HEK293T (cell line): ENCODE data around the gene PPP2R5E.

Experiments used
- CTCF ChIA-PET: fragments of 350-600 bp; formaldehyde crosslinking; extraction: SDS; loops from one replicate; lab custom pipeline; 2021; ENCODE audit warnings: antibody characterized with exemption, inconsistent platforms; lab: Yijun Ruan, JAX
- POLR2A ChIA-PET: fragments of 350-600 bp; formaldehyde crosslinking; extraction: SDS; loops from one replicate; lab custom pipeline; 2020; ENCODE audit warnings: antibody characterized with exemption, inconsistent platforms; lab: Yijun Ruan, JAX
- DNase-seq: peaks from one replicate; pipeline ENCODE4 v3.0.0; 2012; ENCODE audit warnings: mixed read lengths; ENCODE audit errors: extremely low spot score
- ARNT ChIP-seq: fragments of 450-650 bp; IDR thresholded peaks from 2 replicates; pipeline ENCODE4 v1.6.1; 2017; ENCODE audit warnings: mild to moderate bottlenecking
- BHLHE40 ChIP-seq: fragments of 450-650 bp; IDR thresholded peaks from 2 replicates; pipeline ENCODE4 v1.6.1; 2016; ENCODE audit warnings: mild to moderate bottlenecking, moderate library complexity, borderline replicate concordance
- CTBP1 ChIP-seq: fragments of 450-650 bp; IDR thresholded peaks from 2 replicates; pipeline ENCODE4 v1.6.1; 2016; ENCODE audit warnings: borderline replicate concordance
- ELF4 ChIP-seq: fragments of 450-650 bp; IDR thresholded peaks from 2 replicates; pipeline ENCODE4 v1.6.1; 2017; ENCODE audit warnings: antibody characterized with exemption
- FOXA1 ChIP-seq: fragments of 450-650 bp; IDR thresholded peaks from 2 replicates; pipeline ENCODE4 v1.6.1; 2016; ENCODE audit warnings: mild to moderate bottlenecking
- FOXK2 ChIP-seq: fragments of 450-650 bp; IDR thresholded peaks from 2 replicates; pipeline ENCODE4 v1.6.1; 2016; ENCODE audit warnings: mild to moderate bottlenecking
- FOXM1 ChIP-seq: fragments of 450-650 bp; IDR thresholded peaks from 2 replicates; pipeline ENCODE4 v1.6.1; 2017; ENCODE audit warnings: mild to moderate bottlenecking, borderline replicate concordance
- HDGF ChIP-seq: fragments of 450-650 bp; IDR thresholded peaks from 2 replicates; pipeline ENCODE4 v1.6.1; 2017; ENCODE audit warnings: antibody characterized with exemption, borderline replicate concordance
- L3MBTL2 ChIP-seq: fragments of 450-650 bp; conservative IDR thresholded peaks from 2 replicates; pipeline ENCODE4 v1.6.1; 2016; ENCODE audit warnings: mild to moderate bottlenecking
- LEF1 ChIP-seq: fragments of 450-650 bp; IDR thresholded peaks from 2 replicates; pipeline ENCODE4 v1.6.1; 2017; ENCODE audit warnings: mild to moderate bottlenecking, borderline replicate concordance
- NFRKB ChIP-seq: fragments of 450-650 bp; IDR thresholded peaks from 2 replicates; pipeline ENCODE4 v1.6.1; 2016; ENCODE audit warnings: mild to moderate bottlenecking, moderate library complexity
- PKNOX1 ChIP-seq: fragments of 450-650 bp; IDR thresholded peaks from 2 replicates; pipeline ENCODE4 v1.6.1; 2016
- SP1 ChIP-seq: fragments of 450-650 bp; IDR thresholded peaks from 2 replicates; pipeline ENCODE4 v1.6.1; 2017
- SUZ12 ChIP-seq: fragments of 450-650 bp; IDR thresholded peaks from 2 replicates; pipeline ENCODE4 v1.6.1; 2016; ENCODE audit warnings: mild to moderate bottlenecking
- TARDBP ChIP-seq: fragments of 450-650 bp; IDR thresholded peaks from 2 replicates; pipeline ENCODE4 v1.6.1; 2016
- ZNF384 ChIP-seq: fragments of 450-650 bp; IDR thresholded peaks from 2 replicates; pipeline ENCODE4 v1.6.1; 2016

PPP2R5E gene

GRCh38 chr14:63563370-63564026 is 20.3 kb upstream of the PPP2R5E start:
- no peak for DNase-seq
- POLR2A ChIA-PET = interaction anchor here (2.7 kb wide), 1 partner anchor 20 kb away, joined by 10 read pairs; the partner anchor contains the start of gene PPP2R5E
- CTCF ChIA-PET = no interaction called here
- TF ChIP-seq FOXA1 (no peak), BHLHE40 (no peak), PKNOX1 (no peak), ELF4 (no peak), LEF1 (no peak), CTBP1 (no peak), SUZ12 (no peak), FOXK2 (no peak), L3MBTL2 (no peak)

GRCh38 chr14:63562405-63562804 is 19.2 kb upstream of the PPP2R5E start:
- POLR2A ChIA-PET = interaction anchor here (1.2 kb wide), 1 partner anchor 79 kb away, joined by 4 read pairs; the partner anchor contains the start of gene WDR89
- no peak for DNase-seq
- TF ChIP-seq TARDBP (no peak), FOXM1 (no peak), L3MBTL2 (no peak), SP1 (no peak), ZNF384 (no peak), ARNT (no peak)
- CTCF ChIA-PET = no interaction called here

- DNase-seq = no peak
- TF ChIP-seq FOXM1 (no peak), LEF1 (no peak), TARDBP (no peak), ELF4 (no peak), HDGF (no peak), FOXA1 (no peak), SP1 (no peak), CTBP1 (no peak), ZNF384 (no peak), SUZ12 (no peak)
- ChIA-PET POLR2A (interaction anchor here (3.2 kb wide), 1 partner anchor 12 kb away, joined by 18 read pairs; the partner anchor contains the start of gene PPP2R5E), CTCF (no interaction called here)
Measured at GRCh38 chr14:63555572-63555971, 12.4 kb upstream of the PPP2R5E start.

GRCh38 chr14:63551332-63551731 is 8.2 kb upstream of the PPP2R5E start:
- TF ChIP-seq PKNOX1 = no peak
- no peak for TF ChIP-seq ZNF384
- no peak for TF ChIP-seq TARDBP
- TF ChIP-seq LEF1 = no peak
- no peak for TF ChIP-seq NFRKB
- TF ChIP-seq SUZ12 = no peak
- no peak for TF ChIP-seq ARNT
- ChIA-PET POLR2A (interaction anchor here (1.0 kb wide), 1 partner anchor 8 kb away, joined by 4 read pairs; the partner anchor contains the start of gene PPP2R5E), CTCF (no interaction called here)
- DNase-seq = no peak

- TF ChIP-seq ELF4 (no peak), TARDBP (no peak), LEF1 (no peak), PKNOX1 (no peak)
- ChIA-PET POLR2A (interaction anchor here (1.5 kb wide), 1 partner anchor 95 kb away, joined by 5 read pairs; no protein-coding TSS in a partner anchor), CTCF (interaction anchor here (0.5 to 0.7 kb wide), 2 partner anchors 34 to 819 kb away, joined by 4 to 8 read pairs; no protein-coding TSS in a partner anchor)
- no peak for DNase-seq
Measured at GRCh38 chr14:63547798-63548335, 4.7 kb upstream of the PPP2R5E start.

GRCh38 chr14:63545431-63545830 is 2.3 kb upstream of the PPP2R5E start:
- ChIA-PET POLR2A (no interaction called here), CTCF (no interaction called here)

More at GRCh38 chr14:63545431-63545830, 2.3 kb upstream of the PPP2R5E start:
- TF ChIP-seq BHLHE40 (no peak), PKNOX1 (peak; percentile 89)
- DNase-seq = no peak
